Measurements from ENCODE around the gene RNF215.

DNA sequence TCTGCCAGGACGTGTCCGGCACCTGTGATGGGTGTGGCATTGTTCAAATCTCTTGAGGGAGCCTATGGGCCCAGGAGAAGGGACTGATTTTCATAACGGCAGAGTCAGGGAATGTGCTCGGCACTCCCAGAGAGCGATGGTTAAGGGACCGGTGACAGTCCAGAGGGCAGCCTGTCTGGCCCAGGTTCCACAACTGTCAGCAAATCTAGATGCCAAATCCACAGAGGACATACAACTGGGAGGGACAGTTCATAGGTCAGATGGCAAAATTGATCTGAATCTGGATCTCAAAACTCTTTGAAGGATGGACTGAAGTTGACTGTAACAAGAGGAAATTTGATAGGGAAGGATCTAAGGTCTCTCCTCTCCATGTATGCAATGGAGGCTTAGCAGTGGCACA is 17.1 kb upstream of the RNF215 start:
- TF ChIP-seq CTCF (IDR thresholded peaks at IDR 0.05; ENCODE audit: low read length) (no peak), EZH2 (optimal IDR thresholded peaks at IDR 0.05; ENCODE audit: low read depth, low read length) (no peak)
